ENCODE measurements around the gene AAMP.

The AAMP gene

DNA sequence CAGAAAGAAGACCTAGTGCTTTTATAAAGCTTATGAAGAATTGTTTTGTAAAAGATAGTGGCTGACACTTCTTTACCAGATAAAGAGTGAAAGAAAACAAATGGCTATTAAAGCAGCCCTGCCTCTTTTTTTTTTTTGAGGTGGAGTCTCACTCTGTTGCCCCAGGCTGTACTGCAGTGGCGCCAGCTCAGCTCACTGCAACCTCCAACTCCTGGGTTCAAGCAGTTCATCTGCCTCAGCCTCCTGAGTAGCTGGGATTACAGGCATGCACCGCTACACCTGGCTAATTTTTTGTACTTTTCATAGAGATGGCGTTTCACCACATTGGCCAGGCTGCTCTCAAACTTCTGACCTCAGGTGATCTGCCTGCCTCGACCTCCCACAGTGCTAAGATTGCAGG lies 40.1 kb downstream of the AAMP start:
- H3K4me1 ChIP-seq (ENCODE audit: low read length) = peaks cover 53% of the 10 kb centered on the region
- H3F3A ChIP-seq (ENCODE audit: insufficient read depth, low read length) = peaks cover 46% of the 10 kb centered on the region
- peak overlapping the region; percentile 92 for H3K27ac ChIP-seq (ENCODE audit: low read length)

DNA sequence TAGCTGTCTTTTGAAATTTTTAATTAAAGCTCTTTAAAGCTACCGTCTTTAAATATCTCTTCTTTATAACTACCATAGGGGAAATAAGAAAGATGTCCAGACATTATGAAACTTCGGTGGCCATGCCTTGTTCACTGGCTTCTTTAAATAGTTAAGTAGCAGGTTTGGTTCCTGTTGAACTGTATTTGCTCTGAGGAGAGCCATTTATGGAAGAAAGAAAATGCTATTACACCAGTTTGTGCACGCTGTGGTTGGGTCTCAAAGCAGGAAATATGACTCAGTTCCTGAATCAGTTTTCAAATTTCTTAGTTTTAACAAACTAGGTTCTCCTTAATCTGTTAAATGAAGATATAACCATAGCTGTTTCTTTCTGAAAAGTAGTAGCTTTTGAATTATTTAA lies 40.7 kb downstream of the AAMP start:
- H3K79me2 ChIP-seq (ENCODE audit: low read length) = peaks cover 76% of the 10 kb centered on the region
- no peaks in the 10 kb centered on the region for H3K9me3 ChIP-seq (replicated peaks; ENCODE audit: insufficient read depth, low read length)
- peak overlapping the region; percentile 92 for H3K27ac ChIP-seq (ENCODE audit: low read length)
- H2AFZ ChIP-seq (ENCODE audit: low read length) = no peak overlapping the region
- peaks cover 60% of the 10 kb centered on the region for H3K4me1 ChIP-seq (ENCODE audit: low read length)
- peak overlapping the region; percentile 37; the same call in 1 of the 2 replicates for H3K9ac ChIP-seq (ENCODE audit: low read length)
- no peak overlapping the region for H3K4me3 ChIP-seq (ENCODE audit: low read length)
- no peaks in the 10 kb centered on the region for H3K27me3 ChIP-seq (replicated peaks; ENCODE audit: insufficient read depth, low read length)
- TF ChIP-seq CTCF (IDR thresholded peaks at IDR 0.05; ENCODE audit: low read length) (no peak), EZH2phosphoT487 (IDR thresholded peaks at IDR 0.05; ENCODE audit: low read length) (no peak), EZH2 (optimal IDR thresholded peaks at IDR 0.05; ENCODE audit: low read depth, low read length) (no peak)
- H3K9me2 ChIP-seq (replicated peaks; ENCODE audit: insufficient read depth, low read length) = no peaks in the 10 kb centered on the region
- DNase-seq = peak; percentile 85
- no peaks in the 10 kb centered on the region; the same call in 1 of the 2 replicates for H4K20me1 ChIP-seq (ENCODE audit: insufficient read depth, low read length)
- peaks cover 10% of the 10 kb centered on the region for H3K36me3 ChIP-seq (replicated peaks; ENCODE audit: insufficient read depth, low read length)
- H3K4me2 ChIP-seq (ENCODE audit: low read depth, low read length) = peak overlapping the region; percentile 64
- H3F3A ChIP-seq (ENCODE audit: insufficient read depth, low read length) = peaks cover 52% of the 10 kb centered on the region

More for the DNA sequence above, 40.1 kb downstream of the AAMP start:
- H3K9ac ChIP-seq (ENCODE audit: low read length) = peak overlapping the region; percentile 37; the same call in 1 of the 2 replicates
- DNase-seq = peak; percentile 64
- H3K9me2 ChIP-seq (replicated peaks; ENCODE audit: insufficient read depth, low read length) = no peaks in the 10 kb centered on the region
- H2AFZ ChIP-seq (ENCODE audit: low read length) = no peak overlapping the region
- no peaks in the 10 kb centered on the region for H3K9me3 ChIP-seq (replicated peaks; ENCODE audit: insufficient read depth, low read length)
- H3K27me3 ChIP-seq (replicated peaks; ENCODE audit: insufficient read depth, low read length) = no peaks in the 10 kb centered on the region
- peak overlapping the region; percentile 16; the same call in 1 of the 2 replicates for H3K4me3 ChIP-seq (ENCODE audit: low read length)
- peaks cover 10% of the 10 kb centered on the region for H3K36me3 ChIP-seq (replicated peaks; ENCODE audit: insufficient read depth, low read length)
- TF ChIP-seq EZH2phosphoT487 (IDR thresholded peaks at IDR 0.05; ENCODE audit: low read length) (no peak), EZH2 (optimal IDR thresholded peaks at IDR 0.05; ENCODE audit: low read depth, low read length) (no peak), CTCF (IDR thresholded peaks at IDR 0.05; ENCODE audit: low read length) (no peak)
- H3K79me2 ChIP-seq (ENCODE audit: low read length) = peaks cover 76% of the 10 kb centered on the region
- no peaks in the 10 kb centered on the region for H4K20me1 ChIP-seq (ENCODE audit: insufficient read depth, low read length)
- peak overlapping the region; percentile 56 for H3K4me2 ChIP-seq (ENCODE audit: low read depth, low read length)

GRCh38 chr2:218228366-218229090 lies 41.4 kb downstream of the AAMP start:
- peaks cover 59% of the 10 kb centered on the region for H3F3A ChIP-seq (ENCODE audit: insufficient read depth, low read length)
- peaks cover 3% of the 10 kb centered on the region; the same call in 1 of the 2 replicates for H4K20me1 ChIP-seq (ENCODE audit: insufficient read depth, low read length)
- H3K4me1 ChIP-seq (ENCODE audit: low read length) = peaks cover 67% of the 10 kb centered on the region
- H3K9me2 ChIP-seq (replicated peaks; ENCODE audit: insufficient read depth, low read length) = no peaks in the 10 kb centered on the region
- DNase-seq = no peak
- H3K27me3 ChIP-seq (replicated peaks; ENCODE audit: insufficient read depth, low read length) = no peaks in the 10 kb centered on the region
- TF ChIP-seq EZH2phosphoT487 (IDR thresholded peaks at IDR 0.05; ENCODE audit: low read length) (no peak), EZH2 (optimal IDR thresholded peaks at IDR 0.05; ENCODE audit: low read depth, low read length) (no peak), CTCF (IDR thresholded peaks at IDR 0.05; ENCODE audit: low read length) (no peak)
- H3K4me3 ChIP-seq (ENCODE audit: low read length) = peak overlapping the region; percentile 26
- H3K79me2 ChIP-seq (ENCODE audit: low read length) = peaks cover 76% of the 10 kb centered on the region
- no peak overlapping the region for H2AFZ ChIP-seq (ENCODE audit: low read length)
- H3K4me2 ChIP-seq (ENCODE audit: low read depth, low read length) = peak overlapping the region; percentile 64
- peaks cover 8% of the 10 kb centered on the region for H3K36me3 ChIP-seq (replicated peaks; ENCODE audit: insufficient read depth, low read length)
- no peaks in the 10 kb centered on the region for H3K9me3 ChIP-seq (replicated peaks; ENCODE audit: insufficient read depth, low read length)
- peak overlapping the region; percentile 92 for H3K27ac ChIP-seq (ENCODE audit: low read length)
- peak overlapping the region; percentile 9; the same call in 1 of the 2 replicates for H3K9ac ChIP-seq (ENCODE audit: low read length)
